Hematopoietic multipotent progenitor cell treated with erythropoietin and hydrocortisone succinate and interleukin-3 and kit ligand, for 15 days (in vitro differentiated cells): ENCODE results near the gene VSTM2B.
"Not testable (repeated sequence)": the region's sequence is repeated elsewhere in the genome, so short reads cannot be mapped to it uniquely, and the experiment has no call there.

Experiments used
- DNase-seq: peaks from one replicate; pipeline ENCODE4 v3.0.0-alpha.2; 2015; ENCODE audit warnings: low spot score

Gene VSTM2B

GRCh38 chr19:29545866-29546582 lies 20.2 kb downstream of the VSTM2B start:
- DNase-seq = no peak

- DNase-seq = no peak
Measured at GRCh38 chr19:29546583-29547190, 20.9 kb downstream of the VSTM2B start.

GRCh38 chr19:29547361-29547960 lies 21.7 kb downstream of the VSTM2B start:
- no peak for DNase-seq

GRCh38 chr19:29547981-29548380 lies 22.2 kb downstream of the VSTM2B start:
- no peak for DNase-seq

- DNase-seq = no peak
Measured at GRCh38 chr19:29548483-29549085, 22.8 kb downstream of the VSTM2B start.

GRCh38 chr19:29549105-29550070 lies 23.6 kb downstream of the VSTM2B start:
- DNase-seq = no peak

GRCh38 chr19:29550896-29551295 lies 25.1 kb downstream of the VSTM2B start:
- DNase-seq = no peak

- no peak for DNase-seq
Measured at GRCh38 chr19:29551774-29552173, 26.0 kb downstream of the VSTM2B start.

- no peak for DNase-seq
Measured at GRCh38 chr19:29552454-29553280, 26.9 kb downstream of the VSTM2B start.

- DNase-seq = no peak
Measured at GRCh38 chr19:29554149-29554548, 28.4 kb downstream of the VSTM2B start.

- not testable (repeated sequence) for DNase-seq
Measured at GRCh38 chr19:29559110-29559509, 33.3 kb downstream of the VSTM2B start.

GRCh38 chr19:29559743-29560142 lies 33.9 kb downstream of the VSTM2B start:
- no peak for DNase-seq

GRCh38 chr19:29560313-29561075 lies 34.7 kb downstream of the VSTM2B start:
- no peak for DNase-seq

- no peak for DNase-seq
Measured at GRCh38 chr19:29561601-29562000, 35.8 kb downstream of the VSTM2B start.

GRCh38 chr19:29562299-29563297 lies 36.8 kb downstream of the VSTM2B start:
- no peak for DNase-seq

- DNase-seq = no peak
Measured at GRCh38 chr19:29563486-29564101, 37.8 kb downstream of the VSTM2B start.

- no peak for DNase-seq
Measured at GRCh38 chr19:29564574-29565005, 38.8 kb downstream of the VSTM2B start.

- DNase-seq = no peak
Measured at GRCh38 chr19:29565171-29565570, 39.4 kb downstream of the VSTM2B start.
